ENCODE data around the gene PANK4.

PANK4 gene

DNA sequence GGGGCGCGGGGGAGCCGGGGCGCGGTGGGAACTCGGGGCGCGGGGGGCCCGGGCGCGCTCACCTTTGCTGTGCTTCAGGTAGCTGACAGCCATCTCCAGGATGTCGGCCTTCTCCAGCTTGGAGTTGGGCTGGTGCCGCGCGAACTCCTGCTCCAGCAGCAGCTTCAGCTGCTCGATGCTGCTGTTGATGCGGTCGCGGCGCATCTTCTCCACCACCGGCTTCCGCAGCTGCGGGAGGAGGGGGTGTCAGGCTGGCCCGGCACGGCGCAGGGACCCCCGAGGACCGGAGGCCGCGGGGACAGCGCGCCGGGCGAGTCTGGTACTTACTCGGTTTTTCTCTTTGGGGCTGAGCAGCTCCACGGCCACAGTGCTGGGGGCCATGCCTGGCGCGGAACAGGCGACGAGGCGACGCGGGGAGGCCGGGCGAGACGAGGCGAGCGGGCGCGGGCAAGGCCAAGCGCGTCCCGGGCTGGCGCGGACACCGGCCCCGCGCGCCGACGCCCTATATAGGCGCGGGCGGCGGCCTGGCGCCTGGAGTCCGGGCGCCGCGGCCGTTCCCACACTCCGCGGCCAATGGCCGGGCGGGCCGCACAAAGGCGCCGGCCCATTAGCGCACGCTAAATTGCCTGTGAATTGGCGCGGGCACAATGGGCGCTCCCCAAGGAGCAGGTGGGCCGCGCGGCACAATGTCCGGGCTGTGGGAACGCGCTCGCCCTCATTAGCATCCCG is 3.6 kb upstream of the PANK4 start, which contains the start of gene HES5:
HES5 (minus strand) TSS at position 480 of the 729 bp plus-strand sequence; CDS start at position 381, 99 bp downstream.
- TF ChIP-seq POLR2AphosphoS5 (IDR thresholded peaks at IDR 0.05; ENCODE audit: borderline replicate concordance, low read depth, low read length): no peak
- TF ChIP-seq FOXP2 (optimal IDR thresholded peaks at IDR 0.05; ENCODE audit: control extremely low read depth, extremely low read length, insufficient read depth): no peak
- TF ChIP-seq EZH2 (IDR thresholded peaks at IDR 0.05): no peak
- Histone ChIP-seq H3K9ac (ENCODE audit: insufficient read length) (no peak within 1 kb of the TSS), H3K4me3 (no peak within 1 kb of the TSS), H3K9me3 (ENCODE audit: low read depth, low read length) (no peaks in the 10 kb centered on the region), H3K27ac (no peak within 1 kb of the TSS), H3K36me3 (ENCODE audit: insufficient read depth, low read length) (no peaks in the 10 kb centered on the region)
- DNase-seq (ENCODE audit: low read depth, low spot score): no peak

- no peak overlapping the region for H3K4me3 ChIP-seq
- no peaks in the 10 kb centered on the region for H3K9me3 ChIP-seq (ENCODE audit: low read depth, low read length)
- no peak overlapping the region for H3K9ac ChIP-seq (ENCODE audit: insufficient read length)
- DNase-seq (ENCODE audit: low read depth, low spot score): no peak
- no peak overlapping the region for H3K27ac ChIP-seq
- H3K36me3 ChIP-seq (ENCODE audit: insufficient read depth, low read length): no peaks in the 10 kb centered on the region
- no peak for TF ChIP-seq EZH2 (IDR thresholded peaks at IDR 0.05)
- no peak for TF ChIP-seq POLR2AphosphoS5 (IDR thresholded peaks at IDR 0.05; ENCODE audit: borderline replicate concordance, low read depth, low read length)
- no peak for TF ChIP-seq FOXP2 (optimal IDR thresholded peaks at IDR 0.05; ENCODE audit: control extremely low read depth, extremely low read length, insufficient read depth)
Observed at GRCh38 chr1:2528966-2529783, 2.8 kb upstream of the PANK4 start.

DNA sequence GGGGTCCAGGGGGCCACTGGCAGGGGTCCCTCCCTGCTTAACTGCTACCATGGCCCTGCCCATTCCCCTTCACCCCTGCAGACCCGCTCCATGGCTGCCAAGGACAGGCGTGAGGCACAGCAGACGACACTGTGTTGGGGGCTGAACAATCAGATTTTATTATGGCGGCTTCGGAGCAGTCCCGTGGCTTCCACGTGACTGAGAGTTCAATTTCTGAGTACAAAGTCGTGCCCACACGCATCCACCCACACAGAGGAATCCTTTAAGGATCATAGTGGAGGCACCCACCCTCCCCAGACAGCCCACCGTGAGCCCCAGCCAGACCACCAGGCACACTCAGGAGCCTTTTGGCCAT is 2.2 kb upstream of the PANK4 start:
- no peaks in the 10 kb centered on the region for H3K36me3 ChIP-seq (ENCODE audit: insufficient read depth, low read length)
- no peaks in the 10 kb centered on the region for H3K9me3 ChIP-seq (ENCODE audit: low read depth, low read length)
- TF ChIP-seq EZH2 (IDR thresholded peaks at IDR 0.05) (no peak), FOXP2 (optimal IDR thresholded peaks at IDR 0.05; ENCODE audit: control extremely low read depth, extremely low read length, insufficient read depth) (no peak), POLR2AphosphoS5 (IDR thresholded peaks at IDR 0.05; ENCODE audit: borderline replicate concordance, low read depth, low read length) (no peak)
- no peak for DNase-seq (ENCODE audit: low read depth, low spot score)
- H3K4me3 ChIP-seq: no peak overlapping the region
- H3K9ac ChIP-seq (ENCODE audit: insufficient read length): no peak overlapping the region
- H3K27ac ChIP-seq: no peak overlapping the region

- no peak for TF ChIP-seq POLR2AphosphoS5 (IDR thresholded peaks at IDR 0.05; ENCODE audit: borderline replicate concordance, low read depth, low read length)
- TF ChIP-seq EZH2 (IDR thresholded peaks at IDR 0.05): no peak
- TF ChIP-seq FOXP2 (optimal IDR thresholded peaks at IDR 0.05; ENCODE audit: control extremely low read depth, extremely low read length, insufficient read depth): no peak
- Histone ChIP-seq H3K4me3 (no peak overlapping the region), H3K27ac (no peak overlapping the region), H3K9ac (ENCODE audit: insufficient read length) (no peak overlapping the region), H3K9me3 (ENCODE audit: low read depth, low read length) (no peaks in the 10 kb centered on the region), H3K36me3 (ENCODE audit: insufficient read depth, low read length) (no peaks in the 10 kb centered on the region)
- no peak for DNase-seq (ENCODE audit: low read depth, low spot score)
Observed at GRCh38 chr1:2528016-2528415, 1.6 kb upstream of the PANK4 start.

DNA sequence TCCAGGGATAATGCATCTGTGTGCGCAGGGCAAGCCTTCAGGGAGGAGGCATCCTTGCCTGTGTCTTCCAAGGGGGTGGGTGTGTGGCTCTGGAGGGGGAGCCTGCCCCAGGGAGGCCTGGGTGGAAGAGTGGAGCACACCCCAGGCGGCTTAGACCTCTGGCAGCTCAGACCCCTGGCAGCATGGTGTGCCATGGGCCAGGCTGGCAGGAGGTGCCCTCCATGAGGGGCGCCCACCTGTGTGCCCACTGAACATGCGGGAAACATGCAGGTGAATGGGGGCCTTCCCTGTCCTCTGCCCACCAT is 1.1 kb upstream of the PANK4 start:
- peaks cover 4% of the 10 kb centered on the region for H3K36me3 ChIP-seq (ENCODE audit: insufficient read depth, low read length)
- no peak for DNase-seq (ENCODE audit: low read depth, low spot score)
- H3K4me3 ChIP-seq: no peak overlapping the region
- TF ChIP-seq FOXP2 (optimal IDR thresholded peaks at IDR 0.05; ENCODE audit: control extremely low read depth, extremely low read length, insufficient read depth) (no peak), EZH2 (IDR thresholded peaks at IDR 0.05) (no peak)
- no peak overlapping the region for H3K27ac ChIP-seq
- no peaks in the 10 kb centered on the region for H3K9me3 ChIP-seq (ENCODE audit: low read depth, low read length)
- no peak overlapping the region for H3K9ac ChIP-seq (ENCODE audit: insufficient read length)

GRCh38 chr1:2526824-2527555 is 594 bp upstream of the PANK4 start:
- Histone ChIP-seq H3K9ac (ENCODE audit: insufficient read length) (no peak overlapping the region), H3K9me3 (ENCODE audit: low read depth, low read length) (no peaks in the 10 kb centered on the region), H3K4me3 (peak overlapping the region; percentile 99), H3K27ac (no peak overlapping the region), H3K36me3 (ENCODE audit: insufficient read depth, low read length) (peaks cover 5% of the 10 kb centered on the region)
- TF ChIP-seq POLR2AphosphoS5 (IDR thresholded peaks at IDR 0.05; ENCODE audit: borderline replicate concordance, low read depth, low read length) (no peak), FOXP2 (optimal IDR thresholded peaks at IDR 0.05; ENCODE audit: control extremely low read depth, extremely low read length, insufficient read depth) (no peak), EZH2 (IDR thresholded peaks at IDR 0.05) (no peak)
- no peak for DNase-seq (ENCODE audit: low read depth, low spot score)

DNA sequence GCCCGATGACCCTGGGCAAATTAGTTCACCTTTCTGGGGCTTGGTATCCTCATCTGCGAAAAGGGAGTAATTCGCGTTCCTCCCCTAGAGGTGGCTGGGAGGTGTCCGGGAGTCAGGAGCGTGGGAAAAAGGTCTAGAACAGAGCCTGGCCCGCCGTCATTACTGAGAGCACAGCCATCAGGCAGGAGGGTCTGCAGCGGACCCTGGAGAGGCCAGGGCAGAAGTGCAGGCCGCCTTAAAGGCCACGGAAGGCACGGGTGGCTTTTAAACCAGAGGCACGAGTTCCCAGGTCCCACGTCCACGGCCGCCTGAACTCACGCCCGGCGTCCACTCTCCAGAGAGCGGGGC is 850 bp downstream of the PANK4 start:
- Histone ChIP-seq H3K4me3 (peak overlapping the region; percentile 99), H3K36me3 (ENCODE audit: insufficient read depth, low read length) (peaks cover 17% of the 10 kb centered on the region), H3K9ac (ENCODE audit: insufficient read length) (peak overlapping the region; percentile 93), H3K9me3 (ENCODE audit: low read depth, low read length) (no peaks in the 10 kb centered on the region), H3K27ac (no peak overlapping the region)
- no peak for DNase-seq (ENCODE audit: low read depth, low spot score)
- peak; percentile 6; the same call in 1 of the 2 replicates for TF ChIP-seq POLR2AphosphoS5 (IDR thresholded peaks at IDR 0.05; ENCODE audit: borderline replicate concordance, low read depth, low read length)
- TF ChIP-seq EZH2 (IDR thresholded peaks at IDR 0.05): no peak

GRCh38 chr1:2523891-2524609 is 2.3 kb downstream of the PANK4 start:
- no peak overlapping the region for H3K9ac ChIP-seq (ENCODE audit: insufficient read length)
- peaks cover 28% of the 10 kb centered on the region for H3K36me3 ChIP-seq (ENCODE audit: insufficient read depth, low read length)
- TF ChIP-seq EZH2 (IDR thresholded peaks at IDR 0.05): no peak
- no peak for TF ChIP-seq FOXP2 (optimal IDR thresholded peaks at IDR 0.05; ENCODE audit: control extremely low read depth, extremely low read length, insufficient read depth)
- TF ChIP-seq POLR2AphosphoS5 (IDR thresholded peaks at IDR 0.05; ENCODE audit: borderline replicate concordance, low read depth, low read length): no peak
- H3K9me3 ChIP-seq (ENCODE audit: low read depth, low read length): no peaks in the 10 kb centered on the region
- no peak overlapping the region for H3K27ac ChIP-seq
- peak overlapping the region; percentile 99 for H3K4me3 ChIP-seq
- DNase-seq (ENCODE audit: low read depth, low spot score): no peak
